ENCODE data around the gene TLK1.

DNA sequence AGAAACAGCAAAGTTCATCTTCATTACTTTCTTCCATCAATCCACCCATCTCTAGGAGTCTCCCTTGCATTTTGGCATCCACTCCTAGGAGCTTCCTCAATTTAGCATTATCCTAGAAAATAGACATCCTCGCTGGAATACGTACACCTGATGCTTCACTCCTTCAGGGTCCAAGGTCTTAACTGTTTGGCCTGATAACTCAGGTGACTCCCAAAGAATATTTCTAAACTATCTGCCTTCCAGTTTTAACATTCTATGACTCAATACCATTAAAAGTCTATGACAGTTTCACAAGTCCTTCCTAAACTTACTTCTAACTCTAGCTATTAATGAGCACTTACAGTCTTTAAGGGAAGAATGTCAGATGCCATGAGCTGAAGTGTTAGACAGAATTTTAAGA lies 26.5 kb upstream of the TLK1 start:
- TF ChIP-seq CTCF (IDR thresholded peaks at IDR 0.05): no peak
- no peak for TF ChIP-seq POLR2AphosphoS5 (IDR thresholded peaks at IDR 0.05; ENCODE audit: insufficient read depth in 1 of 2, low read depth in 1 of 2)
- no peak for TF ChIP-seq POLR2A (IDR thresholded peaks at IDR 0.05)
